Effector CD8-positive, alpha-beta T cell (primary cell): ENCODE measurements around the gene INPP4A.
"Not testable (repeated sequence)": the region's sequence is repeated elsewhere in the genome, so short reads cannot be mapped to it uniquely, and the experiment has no call there.

Source experiments
- DNase-seq: peaks from one replicate; lab custom pipeline; 2025; lab: John Stamatoyannopoulos, UW
- total RNA-seq, 4 experiments: gene quantifications; one replicate each; lab custom pipeline; 2026; lab: John Stamatoyannopoulos, UW

Gene INPP4A
- 142 to 227 (median 187) reads per million in 4 experiments for total RNA-seq

GRCh38 chr2:98444436-98445176 is at the start of gene INPP4A:
INPP4A (plus strand) TSS chr2:98444858; CDS start chr2:98520049, 75,191 bp downstream.
- DNase-seq: peak; percentile 67

GRCh38 chr2:98395977-98396376 is 48.7 kb upstream of the INPP4A start:
- DNase-seq: no peak

GRCh38 chr2:98396745-98397355 is 47.8 kb upstream of the INPP4A start:
- DNase-seq: no peak

- DNase-seq: no peak
These were observed 45.5 kb upstream of the INPP4A start for GRCh38 chr2:98399140-98399539.

- DNase-seq: no peak
These were observed 40.8 kb upstream of the INPP4A start for GRCh38 chr2:98403878-98404277.

GRCh38 chr2:98404556-98405250 is 40.0 kb upstream of the INPP4A start:
- DNase-seq: no peak

- no peak for DNase-seq
These were observed 39.4 kb upstream of the INPP4A start for GRCh38 chr2:98405301-98405700.

- DNase-seq: no peak
These were observed 36.5 kb upstream of the INPP4A start for GRCh38 chr2:98408155-98408554.

- DNase-seq: peak; percentile 27
These were observed 31.8 kb upstream of the INPP4A start for GRCh38 chr2:98412751-98413458.

GRCh38 chr2:98414246-98414645 is 30.4 kb upstream of the INPP4A start:
- not testable (repeated sequence) for DNase-seq

GRCh38 chr2:98415719-98416248 is 28.9 kb upstream of the INPP4A start:
- not testable (repeated sequence) for DNase-seq

- DNase-seq: no peak
These were observed 28.1 kb upstream of the INPP4A start for GRCh38 chr2:98416383-98417159.

GRCh38 chr2:98419544-98419943 is 25.1 kb upstream of the INPP4A start:
- DNase-seq: no peak

GRCh38 chr2:98419977-98420725 is 24.5 kb upstream of the INPP4A start:
- no peak for DNase-seq

- no peak for DNase-seq
These were observed 22.2 kb upstream of the INPP4A start for GRCh38 chr2:98422449-98422848.

- DNase-seq: no peak
These were observed 17.9 kb upstream of the INPP4A start for GRCh38 chr2:98426771-98427170.

- no peak for DNase-seq
These were observed 12.5 kb upstream of the INPP4A start for GRCh38 chr2:98432145-98432544.

- no peak for DNase-seq
These were observed 11.2 kb upstream of the INPP4A start for GRCh38 chr2:98433363-98433964.

- no peak for DNase-seq
These were observed 10.2 kb upstream of the INPP4A start for GRCh38 chr2:98434492-98434891.

- DNase-seq: not testable (repeated sequence)
These were observed 9.0 kb upstream of the INPP4A start for GRCh38 chr2:98435670-98436069.
